CD14-positive monocyte (primary cell): ENCODE measurements around the gene RBMS3. TPM values are rescaled to one million over a fixed set of nuclear protein-coding genes. Genes with fewer than 3 reads are reported as not detected.
"Not testable (repeated sequence)": the region's sequence is repeated elsewhere in the genome, so short reads cannot be mapped to it uniquely, and the experiment has no call there.

Source experiments
- DNase-seq, 3 donors: peaks; one replicate each; pipeline ENCODE4 v3.0.0-alpha.2; 2011 to 2022
- H2AFZ ChIP-seq: 2 replicates; pipeline ENCODE4 v1.6.0; 2012; ENCODE audit warnings: mild to moderate bottlenecking, low read depth, low read length, inconsistent platforms; ENCODE audit not compliant: insufficient read depth, poor library complexity, severe bottlenecking
- H3K27ac ChIP-seq, 2 donors: 1 replicate in 1 of 2; 2 replicates in 1 of 2; pipeline ENCODE4 v1.5.1; 2012 to 2013; ENCODE audit warnings: low read length in 2 of 2, control low read depth in 1 of 2, inconsistent platforms in 1 of 2, low read depth in 1 of 2, mild to moderate bottlenecking in 1 of 2
- H3K27me3 ChIP-seq, 2 donors: one replicate each; pipeline versions ENCODE4 v1.6.0 to v1.6.1; 2011 to 2013; ENCODE audit warnings: low read length in 2 of 2; ENCODE audit not compliant: control insufficient read depth in 2 of 2, insufficient read depth in 2 of 2
- H3K36me3 ChIP-seq, 2 donors: replicated peaks in 1 of 2; 1 replicate in 1 of 2; 2 replicates in 1 of 2; pipeline versions ENCODE4 v1.5.1 to v1.6.1; 2012 to 2013; ENCODE audit warnings: low read length in 2 of 2, control low read depth in 1 of 2, inconsistent platforms in 1 of 2, mild to moderate bottlenecking in 1 of 2; ENCODE audit not compliant: insufficient read depth in 2 of 2, control insufficient read depth in 1 of 2
- H3K4me1 ChIP-seq, 2 donors: 1 replicate in 1 of 2; 2 replicates in 1 of 2; pipeline versions ENCODE4 v1.5.1 to v1.6.1; 2012 to 2013; ENCODE audit warnings: low read length in 2 of 2, control low read depth in 1 of 2, inconsistent platforms in 1 of 2, mild to moderate bottlenecking in 1 of 2, moderate library complexity in 1 of 2; ENCODE audit not compliant: insufficient read depth in 2 of 2, control insufficient read depth in 1 of 2
- H3K4me2 ChIP-seq: replicated peaks from 2 replicates; pipeline ENCODE3; 2012; ENCODE audit warnings: low read length, moderate library complexity, mild to moderate bottlenecking; ENCODE audit not compliant: poor library complexity, severe bottlenecking; ENCODE audit errors: extremely low read depth
- H3K4me3 ChIP-seq, 3 experiments: fragments of 200-600 bp in 1 of 3; sonication (generic) in 1 of 3; replicated peaks in 1 of 3; 1 replicate in 2 of 3; 2 replicates in 1 of 3; pipeline ENCODE4 v1.5.1; 2011 to 2013; ENCODE audit warnings: low read length in 3 of 3, mild to moderate bottlenecking in 3 of 3, control low read depth in 2 of 3, low read depth in 2 of 3, inconsistent platforms in 1 of 3, moderate library complexity in 1 of 3
- H3K79me2 ChIP-seq: 2 replicates; pipeline ENCODE4 v1.6.0; 2012; ENCODE audit warnings: mild to moderate bottlenecking, control low read depth, inconsistent platforms, low read length, moderate library complexity; ENCODE audit not compliant: insufficient read depth
- H3K9ac ChIP-seq: 2 replicates; pipeline ENCODE4 v1.6.0; 2017; ENCODE audit warnings: low read length, mild to moderate bottlenecking; ENCODE audit not compliant: insufficient read depth, poor library complexity, severe bottlenecking
- H3K9me3 ChIP-seq, 2 donors: replicated peaks in 1 of 2; 1 replicate in 1 of 2; 2 replicates in 1 of 2; pipeline versions ENCODE4 v1.5.1 to v1.6.1; 2012 to 2013; ENCODE audit warnings: low read length in 2 of 2, control low read depth in 1 of 2; ENCODE audit not compliant: control insufficient read depth in 1 of 2, insufficient read depth in 1 of 2
- H4K20me1 ChIP-seq: 2 replicates; pipeline ENCODE4 v1.6.0; 2012; ENCODE audit warnings: mild to moderate bottlenecking, low read length, control low read depth, moderate library complexity; ENCODE audit not compliant: insufficient read depth
- H3K27ac Mint-ChIP-seq, 7 donors: one replicate each; pipeline ENCODE4 v1.8.0; 2020; ENCODE audit warnings: mild to moderate bottlenecking in 7 of 7, mixed read lengths in 7 of 7, moderate library complexity in 6 of 7, inconsistent platforms in 2 of 7
- H3K27me3 Mint-ChIP-seq, 3 donors: one replicate each; pipeline ENCODE4 v1.8.0; 2021 to 2022; ENCODE audit warnings: low read depth in 3 of 3, mild to moderate bottlenecking in 3 of 3, mixed read lengths in 3 of 3, moderate library complexity in 3 of 3, inconsistent platforms in 1 of 3
- H3K36me3 Mint-ChIP-seq, 2 donors: one replicate each; pipeline ENCODE4 v1.8.0; 2020; ENCODE audit warnings: mixed read lengths in 2 of 2, inconsistent platforms in 1 of 2, mild to moderate bottlenecking in 1 of 2
- H3K4me1 Mint-ChIP-seq: one replicate; pipeline ENCODE4 v1.8.0; 2020; ENCODE audit warnings: mild to moderate bottlenecking, mixed read lengths
- H3K4me3 Mint-ChIP-seq, 2 donors: one replicate each; pipeline ENCODE4 v1.8.0; 2020; ENCODE audit warnings: mild to moderate bottlenecking in 2 of 2, mixed read lengths in 2 of 2, moderate library complexity in 1 of 2
- H3K9me3 Mint-ChIP-seq, 7 donors: one replicate each; pipeline ENCODE4 v1.8.0; 2020 to 2022; ENCODE audit warnings: mixed read lengths in 7 of 7, mild to moderate bottlenecking in 6 of 7, moderate library complexity in 6 of 7, inconsistent platforms in 2 of 7
- WGBS: methylation state at CpG from one replicate; pipeline ENCODE4 v1.1.5; 2013; ENCODE audit warnings: missing lambda C conversion rate; ENCODE audit not compliant: insufficient coverage; 5-methylcytosine and 5-hydroxymethylcytosine counted together
- intact Hi-C, 2 donors: fragments of 100-400 bp; cut with micrococcal nuclease; formaldehyde crosslinking; loops; one replicate each; pipeline versions ENCODE4 v1.15.0 to v1.15.1; 2023
- polyA plus RNA-seq, 3 donors: library from polyadenylated mRNA; depleted of rRNA in 1 of 3; unstranded in 2 of 3; stranded (reverse) in 1 of 3; fragments of 300-500 nt in 2 of 3; fragments of >200 nt in 1 of 3; fragmentation: Illumina TruSeq in 2 of 3; gene quantifications; 1 replicate in 2 of 3; 2 replicates in 1 of 3; pipeline ENCODE4 v1.2.3, GENCODE V29; 2012 to 2021
- TF ChIP-seq, protein P1 (sequence below): fragments of 200-600 bp; IDR thresholded peaks from one replicate; pipeline ENCODE4 v1.8.0; 2022; ENCODE audit warnings: antibody characterized with exemption, mild to moderate bottlenecking

RBMS3 gene
- polyA plus RNA-seq, 3 donors = not detected

DNA sequence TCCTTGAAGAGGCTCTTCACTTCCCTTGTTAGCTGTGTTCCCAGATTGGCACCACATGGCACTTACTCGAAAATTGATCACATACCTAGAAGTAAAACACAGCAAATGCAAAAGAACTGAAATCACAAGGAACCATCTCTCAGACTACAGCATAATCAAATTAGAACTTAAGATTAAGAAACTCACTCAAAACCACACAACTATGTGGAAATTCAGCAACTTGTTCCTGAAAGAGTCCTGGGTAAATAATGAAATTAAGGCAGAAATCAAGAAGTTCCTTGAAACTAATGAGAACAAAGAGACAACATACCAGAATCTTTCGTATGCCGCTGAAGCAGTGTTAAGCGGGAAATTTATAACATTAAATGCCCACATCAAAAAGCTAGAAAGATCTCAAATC lies 759.3 kb downstream of the RBMS3 start:
- Histone ChIP-seq H3K9me3 (no peaks in the 10 kb centered on the region), H3K4me2 (peak overlapping the region; percentile 17), H3K36me3 (no peaks in the 10 kb centered on the region), H3K4me3 (peak overlapping the region in 1 of 3 experiments; percentile 9), H3K4me1 (peaks cover 17 to 27% of the 10 kb centered on the region in 2 donors), H3K27me3 (no peaks in the 10 kb centered on the region), H3K79me2 (no peaks in the 10 kb centered on the region), H3K27ac (peak overlapping the region in 1 of 2 donors; percentile 20), H2AFZ (no peak overlapping the region), H3K9ac (no peak overlapping the region), H4K20me1 (no peaks in the 10 kb centered on the region)
- TF ChIP-seq, protein P1, sequence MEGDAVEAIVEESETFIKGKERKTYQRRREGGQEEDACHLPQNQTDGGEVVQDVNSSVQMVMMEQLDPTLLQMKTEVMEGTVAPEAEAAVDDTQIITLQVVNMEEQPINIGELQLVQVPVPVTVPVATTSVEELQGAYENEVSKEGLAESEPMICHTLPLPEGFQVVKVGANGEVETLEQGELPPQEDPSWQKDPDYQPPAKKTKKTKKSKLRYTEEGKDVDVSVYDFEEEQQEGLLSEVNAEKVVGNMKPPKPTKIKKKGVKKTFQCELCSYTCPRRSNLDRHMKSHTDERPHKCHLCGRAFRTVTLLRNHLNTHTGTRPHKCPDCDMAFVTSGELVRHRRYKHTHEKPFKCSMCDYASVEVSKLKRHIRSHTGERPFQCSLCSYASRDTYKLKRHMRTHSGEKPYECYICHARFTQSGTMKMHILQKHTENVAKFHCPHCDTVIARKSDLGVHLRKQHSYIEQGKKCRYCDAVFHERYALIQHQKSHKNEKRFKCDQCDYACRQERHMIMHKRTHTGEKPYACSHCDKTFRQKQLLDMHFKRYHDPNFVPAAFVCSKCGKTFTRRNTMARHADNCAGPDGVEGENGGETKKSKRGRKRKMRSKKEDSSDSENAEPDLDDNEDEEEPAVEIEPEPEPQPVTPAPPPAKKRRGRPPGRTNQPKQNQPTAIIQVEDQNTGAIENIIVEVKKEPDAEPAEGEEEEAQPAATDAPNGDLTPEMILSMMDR = no peak
- intact Hi-C loops = no loop called here
- peaks cover 0 to under 1% (median 0%) of the 10 kb centered on the region in 7 donors for H3K9me3 Mint-ChIP-seq
- peak in 2 of 3 donors; percentile 4 to 27 for DNase-seq
- WGBS = 14% methylated on average over 1 of the region's 4 CpGs
- peaks cover 0 to 2% (median under 1%) of the 10 kb centered on the region in 3 donors for H3K27me3 Mint-ChIP-seq
- H3K36me3 Mint-ChIP-seq = no peaks in the 10 kb centered on the region
- peak overlapping the region in 1 of 2 donors; percentile 77 for H3K4me3 Mint-ChIP-seq
- peak overlapping the region in 6 of 7 donors; percentile 5 to 70 (median 14) for H3K27ac Mint-ChIP-seq
- H3K4me1 Mint-ChIP-seq = peaks cover 35% of the 10 kb centered on the region

DNA sequence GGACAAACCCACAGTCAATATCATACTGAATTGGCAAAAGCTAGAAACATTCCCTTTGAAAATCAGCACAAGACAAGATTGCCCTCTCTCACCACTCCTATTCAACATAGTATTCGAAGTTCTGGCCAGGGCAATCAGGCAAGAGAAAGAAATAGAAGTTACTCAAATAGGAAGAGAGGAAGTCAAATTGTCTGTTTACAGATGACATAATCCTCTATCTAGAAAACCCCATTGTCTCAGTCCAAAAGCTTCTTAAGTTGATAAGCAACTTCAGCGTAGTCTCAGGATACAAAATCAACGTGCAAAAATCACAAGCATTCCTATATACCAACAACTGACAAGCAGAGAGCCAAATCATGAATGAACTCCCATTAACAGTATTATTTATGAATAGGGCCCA lies 760.6 kb downstream of the RBMS3 start:
- not testable (repeated sequence) for H3K9me3 ChIP-seq, H4K20me1 ChIP-seq
- WGBS = no CpG with 5 or more reads among the region's 3 CpGs

More for the DNA sequence above, 760.6 kb downstream of the RBMS3 start:
- H3K4me3 Mint-ChIP-seq, H3K27me3 Mint-ChIP-seq, intact Hi-C loops, H3K4me2 ChIP-seq, H3K9me3 Mint-ChIP-seq, H3K27ac ChIP-seq, H3K27me3 ChIP-seq, H3K79me2 ChIP-seq, H3K9ac ChIP-seq, H3K4me3 ChIP-seq, H3K36me3 Mint-ChIP-seq, H3K36me3 ChIP-seq, H2AFZ ChIP-seq: not testable (repeated sequence)
- H3K27ac Mint-ChIP-seq = peak overlapping the region in 1 of 7 donors; percentile 61
- DNase-seq = peak; percentile 5 to 14 (median 11)
- H3K4me1 Mint-ChIP-seq = peaks cover 35% of the 10 kb centered on the region
- peaks cover 17 to 27% of the 10 kb centered on the region in 2 donors for H3K4me1 ChIP-seq
